ENCODE results near the gene CDH4.

GRCh38 chr20:61583356-61583755 lies 331.3 kb downstream of the CDH4 start:
- TF ChIP-seq CTCF (conservative IDR thresholded peaks at IDR 0.05) (no peak), EZH2 (IDR thresholded peaks at IDR 0.05; ENCODE audit: low read depth) (no peak)
